ENCODE data around the gene PAPOLA. TPM values are rescaled to one million over a fixed set of nuclear protein-coding genes. Genes with fewer than 3 reads are reported as not detected.
"Not testable (repeated sequence)": the region's sequence is repeated elsewhere in the genome, so short reads cannot be mapped to it uniquely, and the experiment has no call there.

Gene PAPOLA
- total RNA-seq, 2 experiments from 2014 or later, result 99.3 to 197 TPM

- H3K4me2 ChIP-seq (ENCODE audit: low read length), result peak overlapping the region; percentile 94
- H3K36me3 ChIP-seq (ENCODE audit: insufficient read depth, low read length), result peaks cover 46% of the 10 kb centered on the region
- peaks cover 32% of the 10 kb centered on the region for H4K20me1 ChIP-seq (ENCODE audit: insufficient read depth, low read length)
- peaks cover 68% of the 10 kb centered on the region for H3K79me2 ChIP-seq (ENCODE audit: insufficient read depth, low read depth, low read length)
- H3K9me2 ChIP-seq (ENCODE audit: insufficient read depth, low read length), result no peaks in the 10 kb centered on the region
- H3K4me1 ChIP-seq (ENCODE audit: insufficient read depth, low read length, poor library complexity, severe bottlenecking), result peaks cover 33% of the 10 kb centered on the region
- TF ChIP-seq CTCF (conservative IDR thresholded peaks at IDR 0.05; ENCODE audit: low read length) (no peak), EZH2phosphoT487 (IDR thresholded peaks at IDR 0.05; ENCODE audit: borderline replicate concordance, low read depth, low read length) (no peak)
- intact Hi-C loops (cut with micrococcal nuclease; ENCODE audit: unreplicated experiment), result loop anchor here (2.0 to 10.0 kb wide), 3 partner anchors 112 to 968 kb away; partner anchors contain the start of genes ATG2B, GLRX5 and GSKIP
- H2AFZ ChIP-seq (ENCODE audit: low read length), result peak overlapping the region; percentile 32; the same call in 1 of the 2 replicates
- H3K9me3 ChIP-seq (ENCODE audit: low read length), result no peaks in the 10 kb centered on the region
- peak overlapping the region; percentile 79 for H3K27ac ChIP-seq (ENCODE audit: low read depth, low read length, poor library complexity, severe bottlenecking)
- peak; percentile 74 for DNase-seq (ENCODE audit: low spot score)
- ChIA-PET CTCF (ENCODE audit: unreplicated experiment) (no interaction called here), POLR2A (interaction anchor here (1.2 kb wide), 3 partner anchors 9 to 15 kb away, joined by 3 to 6 read pairs (median 4); no protein-coding TSS in a partner anchor)
- BruUV-seq (replicated peaks), result no TSS peak
- H3K4me3 ChIP-seq (ENCODE audit: low read depth, low read length, poor library complexity, severe bottlenecking), result peak overlapping the region; percentile 99
Measured at GRCh38 chr14:96502621-96503305, 581 bp downstream of the PAPOLA start.

- CTCF ChIA-PET (ENCODE audit: unreplicated experiment), result no interaction called here
Measured at GRCh38 chr14:96503306-96503679, 1.1 kb downstream of the PAPOLA start.

GRCh38 chr14:96504353-96504752, 2.2 kb downstream of the PAPOLA start:
- H3K27ac ChIP-seq (ENCODE audit: low read depth, low read length, poor library complexity, severe bottlenecking); CTCF ChIA-PET (ENCODE audit: unreplicated experiment): not testable (repeated sequence)
- H3K4me1 ChIP-seq (ENCODE audit: insufficient read depth, low read length, poor library complexity, severe bottlenecking), result peaks cover 47% of the 10 kb centered on the region

More at GRCh38 chr14:96503306-96503679, 1.1 kb downstream of the PAPOLA start:
- Histone ChIP-seq H3K79me2 (ENCODE audit: insufficient read depth, low read depth, low read length) (peaks cover 73% of the 10 kb centered on the region), H3K9me2 (ENCODE audit: insufficient read depth, low read length) (no peaks in the 10 kb centered on the region), H3K4me3 (ENCODE audit: low read depth, low read length, poor library complexity, severe bottlenecking) (peak overlapping the region; percentile 99), H3K4me1 (ENCODE audit: insufficient read depth, low read length, poor library complexity, severe bottlenecking) (peaks cover 37% of the 10 kb centered on the region), H3K36me3 (ENCODE audit: insufficient read depth, low read length) (peaks cover 46% of the 10 kb centered on the region), H4K20me1 (ENCODE audit: insufficient read depth, low read length) (peaks cover 37% of the 10 kb centered on the region), H3K9me3 (ENCODE audit: low read length) (no peaks in the 10 kb centered on the region), H2AFZ (ENCODE audit: low read length) (no peak overlapping the region), H3K27ac (ENCODE audit: low read depth, low read length, poor library complexity, severe bottlenecking) (peak overlapping the region; percentile 79), H3K4me2 (ENCODE audit: low read length) (peak overlapping the region; percentile 94)
- DNase-seq (ENCODE audit: low spot score), result no peak
- POLR2A ChIA-PET, result interaction anchor here (1.2 kb wide), 3 partner anchors 9 to 15 kb away, joined by 3 to 6 read pairs (median 4); no protein-coding TSS in a partner anchor
- intact Hi-C loops (cut with micrococcal nuclease; ENCODE audit: unreplicated experiment), result loop anchor here (2.0 to 10.0 kb wide), 3 partner anchors 112 to 968 kb away; partner anchors contain the start of genes ATG2B, GLRX5 and GSKIP
- BruUV-seq (replicated peaks), result no TSS peak
- no peak for TF ChIP-seq EZH2phosphoT487 (IDR thresholded peaks at IDR 0.05; ENCODE audit: borderline replicate concordance, low read depth, low read length)
- TF ChIP-seq CTCF (conservative IDR thresholded peaks at IDR 0.05; ENCODE audit: low read length), result no peak

More at GRCh38 chr14:96504353-96504752, 2.2 kb downstream of the PAPOLA start:
- peaks cover 46% of the 10 kb centered on the region for H3K36me3 ChIP-seq (ENCODE audit: insufficient read depth, low read length)
- peaks cover 84% of the 10 kb centered on the region for H3K79me2 ChIP-seq (ENCODE audit: insufficient read depth, low read depth, low read length)
- not testable (repeated sequence) for H3K9me3 ChIP-seq (ENCODE audit: low read length); BruUV-seq (replicated peaks); H2AFZ ChIP-seq (ENCODE audit: low read length); H3K9me2 ChIP-seq (ENCODE audit: insufficient read depth, low read length); DNase-seq (ENCODE audit: low spot score)
- intact Hi-C loops (cut with micrococcal nuclease; ENCODE audit: unreplicated experiment), result loop anchor here (5.0 to 10.0 kb wide), 2 partner anchors 142 to 970 kb away; partner anchors contain the start of genes ATG2B, GLRX5 and GSKIP
- peak overlapping the region; percentile 94 for H3K4me2 ChIP-seq (ENCODE audit: low read length)
- H3K4me3 ChIP-seq (ENCODE audit: low read depth, low read length, poor library complexity, severe bottlenecking), result peak overlapping the region; percentile 99
- POLR2A ChIA-PET, result interaction anchor here (1.2 kb wide), 1 partner anchor 13 kb away, joined by 13 read pairs; no protein-coding TSS in a partner anchor
- peaks cover 46% of the 10 kb centered on the region for H4K20me1 ChIP-seq (ENCODE audit: insufficient read depth, low read length)
